B cell (primary cell): ENCODE data around the gene UBR3.
A peak's percentile ranks its signal among the peaks of the same experiment; 100 is the strongest.

Experiments
- CTCF ChIP-seq: fragments of 200-600 bp; IDR thresholded peaks from one replicate; pipeline ENCODE4 v1.8.0; 2022; ENCODE audit warnings: antibody characterized with exemption, mild to moderate bottlenecking
- EZH2 ChIP-seq: IDR thresholded peaks from 2 replicates; pipeline ENCODE4 v1.6.1; 2012; ENCODE audit warnings: borderline replicate concordance, low read depth, mild to moderate bottlenecking, moderate library complexity, low read length; ENCODE audit not compliant: insufficient read depth, poor library complexity, severe bottlenecking

GRCh38 chr2:169824373-169825333 is 2.6 kb upstream of the UBR3 start, which contains the start of gene METTL5:
- TF ChIP-seq EZH2 (no peak), CTCF (peak; percentile 94)
